CD4-positive, alpha-beta T cell treated with Interferon alpha-2 for 1 hour (primary cell): ENCODE data around the gene RERE.
"Not testable (repeated sequence)": the region's sequence is repeated elsewhere in the genome, so short reads cannot be mapped to it uniquely, and the experiment has no call there.

Experiments used
- DNase-seq, 2 donors: peaks; one replicate each; pipeline ENCODE4 v3.0.0-alpha.2; 2020 to 2022

RERE gene

DNA sequence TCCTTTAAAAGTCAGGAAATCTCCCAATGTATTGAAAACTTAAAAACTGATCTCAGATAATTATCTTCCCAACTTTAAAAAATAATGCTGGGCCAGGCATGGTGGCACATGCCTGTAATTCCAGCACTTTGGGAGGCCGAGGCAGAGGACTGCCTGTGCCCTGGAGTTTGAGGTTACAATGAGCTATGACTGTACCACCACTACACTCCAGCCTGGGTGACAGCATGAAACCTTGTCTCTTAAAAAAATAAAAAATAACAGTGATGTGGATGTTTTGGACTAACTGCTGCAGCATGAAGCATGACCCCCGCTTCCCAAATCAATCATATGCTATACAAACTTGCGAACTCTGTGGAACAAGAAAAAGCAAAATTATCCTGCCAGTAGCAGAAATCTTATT, 186.3 kb downstream of the RERE start:
- no peak for DNase-seq

DNA sequence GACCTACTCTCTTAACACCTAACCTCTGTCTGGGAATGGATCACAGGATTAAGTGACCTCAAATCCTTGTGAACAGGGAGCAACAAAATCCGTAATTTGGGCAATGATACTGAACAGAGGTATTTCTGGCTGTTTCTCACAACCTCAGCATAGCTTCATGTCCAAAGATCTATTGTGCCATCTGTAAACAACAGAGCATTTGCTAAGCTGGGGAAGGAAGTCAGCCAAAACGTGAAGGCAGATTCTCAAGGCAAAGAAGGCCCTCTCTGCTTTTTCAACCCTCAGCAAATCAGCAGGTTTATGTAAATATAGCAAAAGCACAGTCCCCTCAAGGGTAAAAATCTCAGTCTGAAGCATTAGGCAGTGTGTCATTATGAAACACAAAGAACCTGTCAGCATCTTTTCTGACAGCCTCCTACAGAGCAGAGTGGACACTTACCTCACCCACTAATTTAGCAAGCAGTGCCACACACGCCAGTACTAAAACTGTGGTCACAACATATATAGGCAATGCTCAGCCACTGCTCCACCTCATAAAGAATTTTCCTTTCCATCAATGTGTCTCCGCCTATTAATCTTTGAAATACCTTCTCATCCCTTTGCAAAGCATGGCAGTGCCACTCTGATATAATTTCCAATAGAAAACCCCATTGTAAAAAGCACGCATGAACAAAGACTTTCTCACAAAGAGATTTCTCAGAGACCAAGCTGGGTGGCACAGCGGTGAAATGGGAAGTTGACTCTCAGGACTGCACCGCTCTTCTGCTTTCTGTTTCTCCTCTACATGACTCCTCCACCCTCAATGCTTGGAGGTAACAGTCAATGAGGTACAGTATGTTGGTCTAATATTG, 188.0 kb downstream of the RERE start:
- DNase-seq = peak in 1 of 2 donors; percentile 31

DNA sequence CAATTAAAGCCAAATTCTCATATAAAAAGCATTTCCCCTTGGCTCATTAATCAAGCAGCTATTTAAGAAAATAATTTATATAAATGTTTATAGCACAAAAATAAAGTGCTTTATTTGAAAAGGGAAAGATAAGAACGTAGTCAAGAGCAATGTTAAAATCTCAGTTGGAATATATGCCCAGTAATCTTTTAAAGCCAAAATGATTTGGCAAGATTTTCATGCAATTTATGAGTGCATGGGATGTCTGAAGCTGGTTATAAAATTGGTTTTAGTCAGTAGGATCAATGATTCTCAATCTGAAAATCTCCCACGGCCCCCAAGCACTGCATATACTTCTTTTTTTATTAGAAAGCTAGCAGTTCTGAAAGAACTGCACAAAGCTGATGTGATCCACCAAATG, 188.8 kb downstream of the RERE start:
- no peak for DNase-seq

DNA sequence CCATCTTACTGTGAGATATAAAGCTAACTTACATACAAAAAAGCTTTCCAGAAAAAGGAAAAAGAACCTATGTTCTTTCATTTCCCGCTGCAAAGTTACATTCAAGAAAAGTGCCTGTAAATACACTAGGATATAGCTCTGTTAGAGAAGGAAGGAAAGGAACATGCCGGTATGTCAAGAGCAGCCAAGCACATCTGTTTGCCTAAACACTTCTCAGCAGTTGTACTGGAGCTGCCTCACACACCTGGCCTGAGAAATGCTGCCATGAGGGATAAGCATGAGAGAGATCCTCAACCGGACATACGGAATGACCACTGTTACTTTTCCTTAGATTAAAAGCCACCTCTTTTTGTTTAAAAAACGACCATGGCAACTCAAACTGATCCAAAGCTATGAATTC, 189.7 kb downstream of the RERE start:
- no peak for DNase-seq

DNA sequence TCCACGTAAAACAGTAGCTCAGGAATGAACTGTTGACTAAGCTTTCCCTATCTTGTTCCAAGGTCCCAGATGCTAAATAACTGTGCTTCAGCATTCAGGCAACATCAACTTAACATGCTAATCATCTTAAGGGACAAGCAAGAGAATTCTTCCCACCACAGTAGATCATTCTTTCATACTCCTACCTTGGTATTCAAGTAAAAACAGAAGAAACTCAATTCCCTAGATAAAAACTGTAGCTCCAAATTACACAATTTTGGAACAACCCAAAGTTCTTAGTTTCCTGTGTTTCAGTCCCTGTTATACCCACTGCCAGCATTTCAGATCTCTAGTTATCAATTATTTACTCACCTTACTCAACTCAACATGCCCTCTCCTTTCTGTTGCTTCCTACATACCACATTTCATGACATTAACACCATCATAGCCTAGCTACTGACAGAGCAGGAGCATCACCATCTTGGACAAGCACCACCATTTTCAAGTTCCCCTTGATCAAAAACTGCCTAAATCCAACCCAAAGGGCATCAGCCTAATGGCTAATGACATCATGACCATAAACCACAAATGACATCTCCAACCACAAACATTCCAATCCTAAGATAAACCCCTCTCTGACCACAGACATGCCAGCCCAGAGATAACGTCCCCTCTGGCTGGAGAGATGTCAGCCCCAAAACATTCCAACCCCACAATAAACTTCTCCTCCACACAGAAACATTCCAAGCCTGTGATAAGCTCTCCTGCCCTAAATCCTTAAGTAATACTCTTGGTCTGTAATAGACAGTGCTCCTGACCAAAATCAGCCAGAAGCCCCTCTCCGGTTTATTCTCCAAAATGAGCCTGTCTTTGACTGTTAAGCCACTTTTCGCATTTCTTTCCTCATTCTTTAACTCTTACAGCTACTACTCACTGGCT, 191.2 kb downstream of the RERE start:
- DNase-seq = no peak

DNA sequence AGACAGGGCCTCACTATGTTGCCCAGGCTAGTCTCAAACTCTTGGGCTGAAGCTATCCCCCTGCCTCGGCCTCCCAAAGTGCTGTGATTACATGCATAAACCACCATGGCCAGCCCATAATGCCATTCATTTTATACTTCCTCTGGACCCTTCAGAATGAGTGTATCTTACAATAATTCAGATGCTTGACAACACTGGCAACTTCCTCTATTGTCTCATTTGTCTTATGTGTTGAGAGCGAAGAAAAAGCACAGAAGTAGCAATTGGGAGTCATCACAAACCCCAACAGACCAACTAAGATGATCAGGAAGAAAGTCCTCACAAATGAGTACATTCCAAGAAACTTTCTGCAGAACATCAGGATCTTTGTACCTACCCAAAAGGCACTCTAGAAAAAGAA, 191.9 kb downstream of the RERE start:
- DNase-seq = no peak

DNA sequence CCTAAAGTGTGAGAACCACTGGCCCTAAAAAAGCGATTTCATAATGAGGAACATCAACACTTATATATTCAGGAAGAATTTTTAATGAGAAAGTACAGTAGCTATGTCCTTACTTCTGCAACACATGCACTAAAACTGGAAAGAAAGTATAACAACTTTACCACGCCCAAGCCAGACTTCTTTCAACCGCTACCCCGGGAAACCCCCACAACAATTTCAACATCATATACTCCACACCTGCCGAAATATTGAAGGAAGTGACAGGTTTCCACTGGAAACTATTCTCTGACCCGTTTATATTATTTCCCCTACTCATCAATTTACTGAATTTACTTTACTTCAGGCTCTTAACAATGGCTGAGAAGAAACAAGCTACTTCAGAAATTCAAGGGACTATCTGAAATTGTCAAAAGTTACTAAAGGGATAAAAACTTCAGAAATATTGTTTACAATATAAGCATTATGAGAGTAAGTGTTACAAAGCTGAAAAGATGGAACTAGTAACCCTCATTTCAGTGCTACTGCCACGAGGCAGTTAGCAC, 193.7 kb downstream of the RERE start:
- peak; percentile 9 to 28 for DNase-seq

DNA sequence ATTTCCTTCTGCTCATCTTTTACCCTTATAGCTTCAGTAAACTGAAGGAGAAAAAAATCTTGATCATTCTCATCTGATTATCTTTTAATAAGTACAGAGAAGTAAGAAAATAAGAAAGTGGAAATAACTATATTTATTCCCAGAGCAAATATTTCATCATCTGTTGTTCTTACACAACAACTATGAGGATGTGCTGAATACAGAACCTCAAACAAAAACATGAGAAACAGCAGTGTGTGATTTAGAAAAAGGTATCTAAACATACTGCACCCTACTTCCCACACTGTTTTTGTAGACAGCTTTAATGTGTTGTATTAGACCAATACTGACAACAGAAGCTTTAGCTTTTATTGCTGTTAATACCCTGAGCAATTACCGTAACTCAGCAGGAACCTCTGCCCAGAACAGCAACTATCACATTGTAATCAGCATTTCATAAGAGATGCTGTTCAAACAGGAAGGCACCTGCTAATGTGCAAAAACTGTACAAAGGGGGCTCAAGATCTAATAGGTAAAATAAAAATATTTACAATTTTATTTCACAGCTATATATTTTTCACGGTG, 195.6 kb downstream of the RERE start:
- not testable (repeated sequence) for DNase-seq

DNA sequence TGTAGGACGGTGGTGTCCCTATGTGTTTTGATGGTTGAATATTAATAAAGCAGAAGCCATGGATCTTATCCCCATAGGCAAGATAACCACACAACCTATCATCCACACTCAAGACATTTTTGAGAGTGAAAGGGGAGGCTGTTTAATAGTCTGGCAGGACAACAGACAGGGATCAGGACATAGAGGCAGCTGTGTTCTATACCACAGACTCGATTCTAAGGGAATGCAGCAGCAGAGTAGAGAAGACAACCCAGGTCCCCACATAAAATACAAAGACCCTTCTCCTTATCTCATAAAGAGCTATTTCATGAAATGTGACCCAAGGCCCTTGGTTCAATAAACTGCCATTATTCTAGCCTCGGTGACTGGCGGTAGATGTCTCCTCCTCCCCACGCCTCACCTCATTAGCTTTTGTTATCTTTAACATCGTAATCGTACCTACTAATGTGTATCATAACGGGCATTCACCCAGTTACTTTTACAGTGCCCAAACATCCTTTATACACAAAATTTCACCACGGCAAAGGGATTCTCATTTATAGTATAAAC, 196.3 kb downstream of the RERE start:
- not testable (repeated sequence) for DNase-seq

DNA sequence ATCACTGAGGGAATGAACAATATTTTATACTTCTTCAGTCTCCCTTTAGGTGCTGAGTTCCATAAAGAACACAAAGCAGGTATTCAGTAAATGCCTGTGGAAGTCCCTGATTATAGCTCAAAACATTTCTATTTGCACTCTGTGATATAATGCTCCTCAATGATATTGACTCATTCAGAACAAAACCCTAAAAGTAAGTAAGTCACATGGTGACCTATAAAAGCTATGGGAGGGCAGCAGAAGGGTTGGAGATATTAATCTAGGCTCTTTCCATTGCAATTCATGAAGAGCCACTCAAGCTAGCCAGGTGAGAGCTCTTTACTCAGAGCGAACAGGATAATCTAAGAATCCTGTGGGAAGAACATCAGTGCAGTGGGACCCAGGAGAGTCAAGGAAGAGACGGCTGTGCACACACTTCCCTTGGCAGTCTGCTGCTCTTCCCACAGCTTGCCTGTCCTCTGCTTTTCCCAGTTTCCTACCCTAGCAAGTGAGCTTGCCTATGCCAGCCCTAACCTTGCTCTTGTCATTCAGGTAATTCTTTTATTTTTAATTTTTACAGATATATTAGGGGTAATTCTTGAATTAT, 197.4 kb downstream of the RERE start:
- DNase-seq = not testable (repeated sequence)

DNA sequence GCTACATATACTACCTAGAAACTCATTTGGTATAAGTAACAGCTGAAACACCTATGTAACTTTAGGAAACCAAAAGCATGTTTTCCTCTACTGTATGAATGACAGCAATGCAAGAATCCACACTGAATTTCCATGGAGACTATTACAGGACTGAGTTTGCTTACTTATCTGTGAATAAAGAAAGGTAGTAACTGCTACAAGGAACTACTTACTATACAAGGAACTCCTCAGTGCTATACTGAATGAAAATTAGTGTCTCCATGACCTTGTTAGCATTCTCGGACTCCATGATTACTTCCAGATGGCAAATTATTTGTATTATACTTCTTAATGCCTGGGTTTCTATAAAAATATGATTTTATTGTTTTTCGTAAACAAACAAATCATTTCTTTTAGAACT, 198.0 kb downstream of the RERE start:
- DNase-seq = not testable (repeated sequence)

DNA sequence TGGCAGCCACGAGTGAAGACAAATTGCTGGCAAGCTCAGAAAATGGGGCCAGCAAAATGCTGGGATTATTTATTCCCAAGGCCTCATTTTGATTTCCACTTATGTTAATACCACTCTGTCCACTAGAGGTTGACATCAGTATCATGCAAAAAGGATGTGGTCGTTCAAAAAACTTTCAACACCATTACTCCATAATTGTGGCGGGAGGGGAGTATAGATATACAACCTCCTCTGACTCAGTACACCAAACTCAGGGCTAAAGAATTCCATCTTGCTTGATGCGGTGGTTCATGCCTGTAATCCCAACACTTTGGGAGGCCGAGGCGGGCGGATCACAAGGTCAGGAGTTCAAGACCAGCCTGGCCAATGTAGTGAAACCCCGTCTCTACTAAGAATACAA, 200.6 kb downstream of the RERE start:
- not testable (repeated sequence) for DNase-seq

DNA sequence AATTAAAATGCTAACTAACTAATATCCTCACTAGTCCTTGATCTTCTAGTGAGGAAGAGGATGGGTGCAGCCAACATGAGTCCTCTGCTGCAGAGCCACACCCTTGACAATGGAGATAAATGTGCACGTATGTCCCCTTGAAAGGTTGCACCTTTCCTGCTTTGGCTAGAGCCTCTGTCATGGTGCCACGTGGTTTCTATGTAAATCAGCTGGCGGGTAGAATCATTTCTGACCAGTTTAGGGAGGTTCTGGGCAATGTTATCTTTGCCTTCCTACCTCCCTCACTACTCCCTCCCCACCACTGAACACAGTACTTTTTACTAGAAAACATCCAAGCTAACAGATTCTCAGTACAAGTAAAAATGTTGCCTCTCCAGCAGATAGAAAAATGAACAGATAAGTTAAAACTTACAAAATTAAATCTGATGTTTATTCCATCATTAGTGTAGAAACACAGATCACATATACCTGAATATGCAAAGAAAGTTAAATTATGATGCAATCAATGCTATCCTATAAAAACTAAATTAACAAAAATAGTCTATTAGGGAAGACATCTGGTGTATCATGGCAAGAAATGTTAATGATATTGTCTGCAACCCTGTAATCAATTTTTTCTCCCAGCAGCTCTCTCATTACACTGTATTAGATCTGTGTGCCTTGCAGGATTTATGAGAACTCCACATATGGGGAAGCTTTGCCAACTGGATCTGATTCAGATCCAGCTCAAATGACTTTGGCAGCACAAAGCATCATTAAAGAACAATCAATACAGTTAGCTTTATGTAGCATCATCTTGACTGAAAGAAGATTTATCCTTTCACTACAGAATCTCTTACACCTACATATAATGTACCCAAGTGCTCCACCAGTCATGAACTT, 205.6 kb downstream of the RERE start:
- not testable (repeated sequence) for DNase-seq

DNA sequence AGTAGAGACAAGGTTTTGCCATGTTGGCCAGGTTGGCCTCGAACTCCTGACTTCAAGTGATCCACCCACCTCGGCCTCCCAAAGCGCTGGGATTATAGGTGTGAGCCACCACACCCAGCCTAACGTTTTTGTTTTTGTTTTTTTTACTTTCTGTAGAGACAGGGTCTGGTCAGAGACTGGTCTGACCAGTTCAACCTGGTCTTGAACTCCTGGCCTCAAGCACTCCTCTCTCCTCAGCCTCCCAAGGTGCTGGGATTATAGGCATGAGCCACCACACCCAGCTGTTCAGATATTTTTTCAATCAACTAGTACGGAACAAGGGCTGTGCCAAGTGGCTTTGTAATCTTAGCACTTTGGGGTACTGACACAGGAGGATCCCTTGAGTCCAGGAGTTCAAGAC, 209.5 kb downstream of the RERE start:
- DNase-seq = no peak

DNA sequence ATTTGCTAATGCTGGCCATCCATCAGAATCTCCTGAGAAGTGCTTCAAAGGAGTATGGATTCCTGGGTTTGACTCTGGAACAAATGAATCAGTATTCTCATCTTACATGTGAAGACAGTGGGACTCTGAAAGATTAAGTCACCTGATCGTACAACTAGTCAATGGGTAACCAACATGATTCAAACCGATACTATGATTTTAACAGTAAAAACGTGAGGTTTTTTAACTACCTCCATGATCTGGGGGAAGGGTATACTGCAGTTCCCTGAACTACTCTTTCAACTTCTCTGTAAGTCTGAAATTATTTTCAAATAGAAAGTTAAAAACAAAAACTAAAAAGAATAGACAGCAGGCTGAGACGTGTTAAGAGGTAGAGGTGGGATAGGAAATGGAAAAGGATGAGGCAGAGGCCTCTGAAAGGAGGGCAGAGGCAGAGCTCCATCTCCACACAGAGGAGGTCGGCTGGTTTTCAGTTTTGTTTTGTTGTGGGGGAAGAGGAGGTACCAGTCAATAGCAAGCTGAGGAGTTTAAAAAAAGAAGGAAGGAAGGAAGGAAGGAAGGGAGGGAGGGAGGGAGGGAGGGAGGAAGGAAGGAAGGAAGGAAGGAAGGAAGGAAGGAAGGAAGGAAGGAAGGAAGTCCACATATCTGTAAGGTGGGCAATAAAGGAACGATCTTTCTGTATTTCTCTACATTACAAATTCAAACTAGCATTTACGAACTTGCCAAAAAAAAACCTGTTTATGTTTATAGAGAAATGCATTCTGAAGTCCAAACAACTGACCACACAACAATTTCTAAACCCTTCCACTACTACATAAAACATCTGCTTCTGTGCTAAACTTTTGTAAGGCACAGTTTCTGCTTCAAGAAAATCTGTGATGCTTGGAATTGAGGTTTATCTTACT, 213.1 kb downstream of the RERE start:
- peak in 1 of 2 donors; percentile 29 for DNase-seq

DNA sequence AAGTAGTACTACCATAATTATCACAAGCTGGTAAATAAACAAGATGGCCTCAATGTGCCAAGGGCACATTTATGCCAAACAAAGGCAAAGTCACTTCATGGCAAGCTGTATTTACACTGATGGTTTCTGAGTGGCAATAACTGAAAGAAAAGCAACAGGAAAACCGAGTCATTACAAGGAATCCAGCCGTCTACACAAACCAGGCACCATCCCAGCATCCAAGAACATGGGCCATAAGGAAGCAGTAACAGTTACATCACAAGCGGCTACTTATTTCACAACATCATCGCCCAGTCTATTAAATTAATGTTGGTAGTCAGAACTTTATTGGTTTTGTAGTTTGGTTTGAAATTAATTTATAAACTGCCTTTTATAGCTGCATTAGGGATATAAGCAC, 214.2 kb downstream of the RERE start:
- DNase-seq = no peak

DNA sequence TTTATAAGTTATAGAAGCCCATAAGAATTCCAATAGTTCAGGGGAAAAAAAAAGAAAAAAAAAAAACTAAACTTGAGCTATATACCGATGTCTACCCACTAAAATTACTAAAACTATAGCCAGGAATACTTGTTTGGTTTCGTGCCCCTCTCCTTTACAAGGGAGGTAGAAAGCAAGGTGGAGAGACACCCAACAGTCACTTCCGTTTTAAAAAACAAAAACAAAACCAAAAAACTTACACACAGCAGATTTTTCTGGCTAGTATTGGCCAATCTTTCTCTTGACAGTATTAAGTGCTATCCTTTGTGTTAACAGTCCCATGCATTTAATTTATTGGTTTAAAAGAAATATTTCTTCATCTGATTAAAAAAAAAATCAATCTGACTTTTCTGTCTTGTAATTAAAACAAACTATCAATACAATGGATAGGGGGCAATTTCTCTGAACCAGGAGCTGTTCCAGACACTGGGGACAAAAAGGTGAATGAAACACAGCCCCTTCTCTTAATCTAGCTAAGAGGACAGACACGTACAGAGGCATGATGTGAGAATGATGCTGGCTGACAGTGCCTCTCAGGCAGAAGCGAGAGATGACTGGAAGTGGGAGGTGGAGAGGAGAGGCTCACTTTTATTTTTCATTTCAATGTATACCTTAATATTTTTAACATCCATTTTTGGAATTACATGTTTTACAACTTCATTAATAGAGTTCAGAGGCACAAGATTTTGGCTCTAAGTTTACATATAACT, 214.8 kb downstream of the RERE start:
- DNase-seq = peak in 1 of 2 donors; percentile 27

DNA sequence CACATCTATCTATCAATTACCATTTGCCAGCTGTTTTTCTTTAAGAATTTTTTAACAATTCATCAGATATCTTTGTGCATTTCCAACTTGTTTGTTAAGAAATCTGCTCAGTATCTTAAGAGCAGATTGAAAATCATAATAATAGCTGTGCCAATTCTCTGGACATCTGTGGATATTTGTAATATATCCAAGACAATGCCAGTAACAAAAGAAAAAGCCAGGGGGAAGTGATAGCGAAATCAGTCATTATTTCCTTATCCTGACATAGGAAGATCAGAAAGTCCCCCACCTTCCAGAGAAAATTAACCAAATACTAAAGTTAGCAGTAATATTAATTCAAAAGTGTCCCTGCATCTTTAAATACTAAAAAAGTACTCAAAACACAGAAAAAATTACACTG, 217.1 kb downstream of the RERE start:
- no peak for DNase-seq

DNA sequence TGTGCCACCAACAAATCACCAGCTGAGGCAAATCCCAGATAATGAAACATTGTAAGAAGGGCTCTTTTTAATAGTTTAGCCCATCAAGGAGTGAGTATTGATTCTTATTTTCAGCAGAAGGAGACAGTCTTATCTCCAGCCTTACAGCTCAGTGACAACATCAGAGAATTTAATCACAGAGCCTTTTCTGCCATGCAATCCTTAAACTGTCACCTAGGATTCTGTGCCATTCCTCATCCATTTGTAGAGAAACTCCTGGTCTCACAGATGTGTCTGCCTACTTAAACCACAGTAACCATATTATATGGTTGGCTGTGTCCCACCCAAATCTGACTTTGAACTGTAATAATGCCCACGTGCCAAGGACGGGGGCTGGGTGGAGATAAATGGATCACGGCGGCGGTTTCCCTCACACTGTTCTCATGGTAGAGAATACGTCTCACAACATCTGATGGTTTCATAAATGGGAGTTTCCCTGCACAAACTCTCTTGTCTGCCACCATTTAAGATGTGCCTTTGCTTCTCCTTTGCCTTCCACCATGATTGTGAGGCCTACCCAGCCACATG, 217.7 kb downstream of the RERE start:
- no peak for DNase-seq
